GM19240 (cell line): ENCODE measurements around the gene CSH1.
A peak's percentile ranks its signal among the peaks of the same experiment; 100 is the strongest.
"Not testable (repeated sequence)": the region's sequence is repeated elsewhere in the genome, so short reads cannot be mapped to it uniquely, and the experiment has no call there.

Experiments used
- DNase-seq: peaks from one replicate; pipeline ENCODE4 v3.0.0; 2011; ENCODE audit warnings: low spot score; ENCODE audit not compliant: insufficient read length

The CSH1 gene

DNA sequence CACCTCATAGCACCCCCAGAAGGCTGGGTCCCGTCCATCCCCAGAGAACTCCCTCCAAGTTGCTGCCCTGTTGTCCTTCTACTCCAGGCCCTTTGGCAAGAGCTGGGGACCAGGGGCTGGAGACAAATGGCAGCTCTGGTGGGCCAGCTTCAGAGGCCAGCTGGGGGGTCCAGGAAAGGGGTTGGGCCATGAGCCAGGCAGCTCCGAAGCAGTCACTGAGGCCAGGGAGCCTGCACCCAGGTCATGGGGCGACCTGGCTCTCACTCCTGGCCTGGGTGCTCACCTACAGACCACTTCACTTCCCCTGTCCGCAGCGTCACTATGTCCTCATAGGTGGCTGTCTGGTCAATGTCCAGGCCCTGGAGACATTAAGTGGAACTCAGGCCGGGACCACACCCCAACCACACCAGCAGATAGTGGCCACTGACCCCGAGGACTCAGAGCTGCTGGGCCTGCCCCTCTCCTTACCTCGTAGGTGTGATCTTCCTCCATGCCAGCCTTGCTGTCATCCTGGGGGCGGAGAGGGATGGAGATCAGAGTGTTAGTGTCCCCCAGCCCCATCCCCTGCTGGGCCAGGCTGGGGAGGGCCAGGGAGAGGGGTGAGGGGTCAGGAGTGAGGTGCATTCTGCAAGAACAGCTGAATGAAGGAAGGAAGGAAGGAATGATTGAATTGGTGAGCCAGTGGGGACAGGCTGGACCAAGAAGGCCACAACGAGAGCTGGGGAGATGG, 32.8 kb upstream of the CSH1 start:
- DNase-seq: no peak

DNA sequence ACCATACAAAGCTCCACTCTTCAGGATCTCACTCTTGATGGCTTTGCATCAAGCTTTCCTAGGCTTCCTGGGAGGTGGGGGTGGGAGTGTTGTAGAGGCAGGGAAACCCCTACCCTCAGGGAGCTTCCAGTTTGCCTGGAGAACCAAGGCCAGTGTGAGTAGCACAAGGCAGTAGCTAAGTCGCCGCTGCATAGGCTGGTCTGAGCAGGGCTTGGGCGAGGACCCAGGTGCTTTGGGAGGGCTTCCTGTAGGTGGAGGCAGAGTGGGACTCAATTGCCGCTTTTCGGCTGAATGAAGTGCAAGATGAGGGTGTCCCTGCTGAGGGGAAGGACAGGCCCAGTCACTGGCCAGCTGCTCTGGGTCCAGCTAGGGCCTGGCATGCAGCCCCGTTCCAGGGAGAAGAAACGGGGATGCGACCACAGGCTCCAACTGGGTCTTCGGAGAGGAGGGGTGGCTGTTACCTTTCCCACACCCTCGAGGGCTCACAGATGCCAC, 31.8 kb upstream of the CSH1 start:
- DNase-seq: no peak

DNA sequence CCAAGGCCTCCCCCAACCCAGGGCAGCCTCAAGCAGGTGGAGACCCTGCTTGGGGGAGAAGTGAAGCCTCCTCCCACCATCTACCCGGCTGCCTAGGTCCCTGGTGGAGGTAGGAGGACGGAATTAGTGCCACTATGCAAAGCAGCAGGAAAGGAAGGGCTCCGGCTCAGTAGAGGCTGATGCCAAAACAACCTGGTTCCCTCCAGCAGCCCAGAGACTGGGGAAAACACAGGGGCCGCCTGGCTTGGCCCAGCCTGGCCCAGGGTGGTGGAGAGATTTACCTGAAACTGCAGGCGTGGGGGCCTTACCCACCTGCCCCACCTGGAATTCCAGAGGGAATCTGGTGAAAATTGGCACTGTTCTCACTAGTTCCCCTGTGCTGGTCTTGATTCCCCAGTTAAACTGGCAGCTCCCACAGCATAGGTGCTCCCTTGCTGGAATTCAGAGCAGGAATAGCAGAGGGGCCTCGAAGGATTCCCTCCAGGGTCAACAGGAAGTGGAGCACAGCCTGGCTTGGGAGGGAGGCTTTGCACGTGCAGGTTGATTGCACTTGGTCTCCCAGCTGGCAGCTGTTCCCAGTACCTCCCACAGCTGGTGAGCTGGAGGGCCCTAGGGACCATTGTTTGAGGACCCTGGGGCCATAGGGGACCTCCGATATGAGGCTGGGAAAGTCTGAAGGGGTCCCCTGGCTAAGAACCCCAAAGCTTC, 31.2 kb upstream of the CSH1 start:
- no peak for DNase-seq

DNA sequence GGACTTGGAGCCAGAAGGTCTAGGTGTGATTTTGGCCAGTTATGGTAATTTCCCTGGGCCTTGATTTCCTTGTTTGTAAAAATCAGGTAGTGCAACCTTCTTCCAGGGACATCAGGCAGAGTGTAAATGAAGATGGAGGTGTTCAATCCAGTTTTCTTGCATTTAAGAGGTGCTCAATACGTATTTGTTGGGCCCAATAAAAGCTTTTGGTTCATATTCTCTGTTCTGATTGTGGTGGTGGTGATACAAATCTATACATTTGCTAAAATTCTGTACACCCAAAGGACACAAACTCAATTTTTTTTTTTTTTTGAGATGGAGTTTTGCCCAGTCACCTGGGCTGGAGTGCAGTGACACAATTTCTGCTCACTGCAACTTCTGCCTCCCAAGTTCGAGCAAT, 29.8 kb upstream of the CSH1 start:
- DNase-seq: no peak

DNA sequence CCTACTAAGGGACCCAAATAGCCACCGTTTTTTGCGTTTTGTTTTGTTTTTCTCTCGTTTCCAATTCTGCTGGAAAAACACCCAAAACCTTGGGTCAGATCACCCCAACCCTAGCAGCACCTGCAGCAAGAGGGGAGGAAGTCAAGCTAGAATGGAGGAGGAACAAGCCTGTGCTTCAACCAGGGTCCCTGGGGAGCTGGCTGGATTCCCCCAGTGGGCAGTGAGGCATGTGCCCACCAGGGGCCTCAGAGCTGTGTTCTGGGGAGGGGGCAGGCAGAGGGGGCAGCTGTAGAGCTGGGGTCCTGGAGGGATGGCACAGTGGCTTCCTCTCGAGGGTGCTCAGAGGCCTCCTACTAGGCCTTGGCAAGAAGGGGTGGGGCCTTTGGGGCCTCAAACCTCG, 29.2 kb upstream of the CSH1 start:
- DNase-seq: no peak

DNA sequence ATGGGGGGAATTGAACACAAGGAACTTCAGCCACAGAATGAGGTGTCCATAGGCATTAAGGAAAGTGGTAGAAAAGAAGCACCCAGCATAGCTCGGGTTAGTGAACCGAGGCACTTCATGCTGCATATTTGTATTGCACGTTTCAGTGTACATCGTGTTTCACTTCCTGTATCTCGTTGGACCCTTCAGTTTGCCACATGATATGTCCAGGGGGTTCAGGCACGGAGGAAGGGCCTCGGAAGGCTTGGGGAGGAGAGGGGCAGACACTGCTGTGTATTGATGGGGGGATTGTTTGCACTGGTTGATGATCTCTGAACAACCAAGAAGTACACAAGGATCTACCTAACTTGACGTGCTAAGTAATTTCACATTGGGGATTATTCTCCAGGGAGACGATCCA, 26.0 kb upstream of the CSH1 start:
- not testable (repeated sequence) for DNase-seq

DNA sequence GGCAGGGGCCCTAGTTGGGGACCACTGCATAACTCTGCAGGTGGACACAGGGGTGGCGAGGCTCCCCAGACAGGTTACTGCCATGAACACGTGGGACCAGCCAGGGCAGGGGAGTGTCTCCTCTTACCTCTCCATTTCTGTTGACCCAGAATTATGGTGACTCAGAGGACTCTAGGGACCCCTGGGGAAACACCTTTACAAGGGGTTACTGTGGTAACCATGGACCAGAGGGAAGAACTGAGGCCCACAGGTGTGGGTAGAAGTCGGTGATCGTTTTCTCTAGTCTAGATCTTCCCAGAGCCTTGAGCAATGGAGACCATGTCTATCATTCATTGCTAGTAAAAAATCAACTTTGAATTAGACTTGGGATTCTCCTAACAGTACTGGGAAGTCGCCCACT, 24.4 kb upstream of the CSH1 start:
- not testable (repeated sequence) for DNase-seq

DNA sequence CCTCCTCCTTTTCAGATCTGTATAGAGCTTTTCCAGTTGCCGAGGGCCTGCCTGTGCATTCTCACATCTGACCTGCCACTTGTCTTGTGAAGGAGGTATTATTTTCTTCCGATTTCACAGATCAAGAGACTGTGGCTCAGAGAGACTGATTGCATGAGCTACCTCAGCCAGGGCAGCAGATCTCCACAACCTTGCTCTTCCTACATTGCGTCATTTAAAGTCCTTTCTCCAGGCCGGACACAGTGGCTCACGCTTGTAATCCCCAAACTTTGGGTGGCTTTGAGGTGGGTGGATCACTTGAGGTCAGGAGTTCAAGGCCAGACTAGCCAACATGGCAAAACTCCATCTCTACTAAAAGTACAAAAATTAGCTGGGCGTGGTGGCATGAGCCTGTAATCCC, 23.7 kb upstream of the CSH1 start:
- DNase-seq: not testable (repeated sequence)

DNA sequence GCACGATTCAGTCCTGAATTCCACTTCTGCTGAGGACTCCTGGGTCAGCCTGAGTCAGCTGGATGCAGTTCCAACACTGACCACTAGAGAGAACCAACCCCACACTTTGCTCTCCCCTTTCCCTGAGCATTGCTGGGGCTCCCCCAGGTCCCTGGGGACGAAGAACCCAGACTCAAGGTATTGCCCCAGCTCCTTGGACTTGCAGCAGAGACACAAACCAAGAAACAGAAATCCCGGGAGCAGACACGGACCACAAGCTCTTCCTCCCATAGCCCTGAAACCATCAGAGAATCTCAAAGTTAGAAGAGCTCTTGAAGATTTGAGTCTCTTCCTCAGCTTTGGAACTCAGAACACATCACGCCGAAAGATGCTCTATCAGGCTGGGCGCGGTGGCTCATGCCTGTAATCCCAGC, 22.9 kb upstream of the CSH1 start:
- DNase-seq: peak; percentile 80

DNA sequence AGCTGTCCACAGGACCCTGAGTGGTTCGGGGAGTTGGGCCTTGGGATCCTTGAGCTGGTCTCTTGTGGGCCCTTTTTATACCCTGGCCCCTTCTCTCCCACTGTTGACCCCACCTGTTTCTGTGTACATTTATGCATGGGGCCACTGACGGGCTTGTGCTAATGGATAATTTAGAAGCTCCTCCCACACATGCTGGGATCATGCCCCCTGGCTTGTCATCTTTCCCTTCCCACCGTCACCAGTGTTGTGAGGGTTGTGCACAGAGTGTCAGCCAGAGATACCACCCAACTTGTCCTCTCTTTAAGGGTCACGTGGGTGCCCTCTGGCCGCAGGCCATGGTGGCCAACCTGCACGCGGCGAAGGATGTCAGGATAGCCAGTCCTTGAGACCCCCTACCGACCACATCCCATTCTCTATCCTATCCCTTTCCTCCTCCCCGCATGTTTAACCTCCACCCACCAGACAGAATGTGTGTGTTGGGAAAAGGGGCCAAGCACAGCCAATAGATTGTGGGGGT, 22.5 kb upstream of the CSH1 start, which contains the start of gene GH1:
Gene GH1, minus strand, starts transcription at position 51 of the 517 bp plus-strand sequence. CDS start 63 bp downstream, outside the sequence.
- DNase-seq: not testable (repeated sequence)

DNA sequence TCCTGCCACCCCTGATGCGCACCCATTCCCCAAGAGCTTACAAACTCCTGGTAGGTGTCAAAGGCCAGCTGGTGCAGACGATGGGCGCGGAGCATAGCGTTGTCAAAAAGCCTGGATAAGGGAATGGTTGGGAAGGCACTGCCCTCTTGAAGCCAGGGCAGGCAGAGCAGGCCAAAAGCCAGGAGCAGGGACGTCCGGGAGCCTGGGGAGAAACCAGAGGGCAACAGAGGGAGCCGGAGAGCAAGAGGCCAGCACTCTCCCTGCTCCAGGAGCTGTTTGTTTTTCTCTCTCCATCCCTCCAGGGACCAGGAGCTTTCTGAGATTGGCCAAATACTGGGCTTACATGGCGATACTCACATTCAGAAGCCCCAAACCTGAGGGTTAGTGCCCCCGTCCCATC, 21.9 kb upstream of the CSH1 start:
- no peak for DNase-seq

DNA sequence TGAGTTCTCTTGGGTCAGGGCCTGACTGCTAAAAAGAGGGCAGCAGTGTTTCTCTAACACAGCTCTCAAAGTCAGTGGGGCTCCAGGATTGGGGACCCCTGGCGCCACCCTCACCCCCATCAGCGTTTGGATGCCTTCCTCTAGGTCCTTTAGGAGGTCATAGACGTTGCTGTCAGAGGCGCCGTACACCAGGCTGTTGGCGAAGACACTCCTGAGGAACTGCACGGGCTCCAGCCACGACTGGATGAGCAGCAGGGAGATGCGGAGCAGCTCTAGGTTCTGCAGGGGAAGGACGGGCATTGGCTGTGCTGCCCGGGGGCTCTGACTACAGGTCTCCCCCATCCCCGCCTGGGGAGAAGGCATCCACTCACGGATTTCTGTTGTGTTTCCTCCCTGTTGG, 21.3 kb upstream of the CSH1 start:
- no peak for DNase-seq

DNA sequence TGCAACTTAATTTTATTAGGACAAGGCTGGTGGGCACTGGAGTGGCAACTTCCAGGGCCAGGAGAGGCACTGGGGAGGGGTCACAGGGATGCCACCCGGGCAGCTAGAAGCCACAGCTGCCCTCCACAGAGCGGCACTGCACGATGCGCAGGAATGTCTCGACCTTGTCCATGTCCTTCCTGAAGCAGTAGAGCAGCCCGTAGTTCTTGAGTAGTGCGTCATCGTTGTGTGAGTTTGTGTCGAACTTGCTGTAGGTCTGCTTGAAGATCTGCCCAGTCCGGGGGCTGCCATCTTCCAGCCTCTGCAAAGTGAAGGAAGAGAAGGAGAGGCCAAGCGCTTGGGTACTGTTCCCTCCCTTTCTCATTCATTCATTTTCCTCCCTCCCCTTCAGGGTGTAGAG, 20.8 kb upstream of the CSH1 start:
- not testable (repeated sequence) for DNase-seq

DNA sequence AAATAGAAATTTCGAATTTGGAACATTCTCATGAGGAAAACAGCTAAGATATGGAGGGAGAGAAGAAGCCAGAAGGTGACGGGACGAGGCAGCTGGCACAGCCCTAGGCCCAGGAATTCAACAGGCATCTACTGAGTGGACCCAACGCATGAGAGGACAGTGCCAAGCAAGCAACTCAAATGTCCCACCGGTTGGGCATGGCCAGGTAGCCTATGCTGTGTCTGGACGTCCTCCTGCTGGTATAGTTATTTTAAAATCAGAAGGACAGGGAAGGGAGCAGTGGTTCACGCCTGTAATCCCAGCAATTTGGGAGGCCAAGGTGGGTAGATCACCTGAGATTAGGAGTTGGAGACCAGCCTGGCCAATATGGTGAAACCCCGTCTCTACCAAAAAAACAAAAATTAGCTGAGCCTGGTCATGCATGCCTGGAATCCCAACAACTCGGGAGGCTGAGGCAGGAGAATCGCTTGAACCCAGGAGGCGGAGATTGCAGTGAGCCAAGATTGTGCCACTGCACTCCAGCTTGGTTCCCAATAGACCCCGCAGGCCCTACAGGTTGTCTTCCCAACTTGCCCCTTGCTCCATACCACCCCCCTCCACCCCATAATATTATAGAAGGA, 20.3 kb upstream of the CSH1 start:
- no peak for DNase-seq

DNA sequence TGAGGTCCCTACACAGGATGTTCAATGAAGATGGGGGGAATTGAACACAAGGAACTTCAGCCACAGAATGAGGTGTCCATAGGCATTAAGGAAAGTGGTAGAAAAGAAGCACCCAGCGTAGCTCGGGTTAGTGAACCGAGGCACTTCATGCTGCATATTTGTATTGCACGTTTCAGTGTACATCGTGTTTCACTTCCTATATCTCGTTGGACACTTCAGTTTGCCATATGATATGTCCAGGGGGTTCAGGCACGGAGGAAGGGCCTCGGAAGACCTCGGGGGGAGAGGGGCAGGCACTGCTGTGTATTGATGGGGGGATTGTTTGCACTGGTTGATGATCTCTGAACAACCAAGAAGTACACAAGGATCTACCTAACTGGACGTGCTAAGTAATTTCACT, 19.4 kb upstream of the CSH1 start:
- not testable (repeated sequence) for DNase-seq

DNA sequence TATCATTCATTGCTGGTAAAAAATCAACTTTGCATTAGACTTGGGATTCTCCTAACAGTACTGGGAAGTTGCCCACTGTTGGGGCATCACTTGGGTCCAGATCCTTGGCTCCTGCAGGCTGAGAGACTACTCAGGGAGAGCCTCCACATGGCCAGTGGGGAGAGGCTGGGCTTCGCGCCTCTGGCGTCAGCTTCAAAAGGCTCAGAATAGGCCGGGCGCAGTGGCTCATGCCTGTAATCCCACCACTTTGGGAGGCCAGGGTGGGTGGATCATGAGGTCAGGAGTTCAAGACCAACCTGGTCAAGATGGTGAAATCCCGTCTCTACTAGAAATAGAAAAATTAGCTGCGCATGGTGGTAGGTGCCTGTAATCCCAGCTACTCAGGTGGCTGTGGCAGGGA, 18.1 kb upstream of the CSH1 start:
- no peak for DNase-seq

DNA sequence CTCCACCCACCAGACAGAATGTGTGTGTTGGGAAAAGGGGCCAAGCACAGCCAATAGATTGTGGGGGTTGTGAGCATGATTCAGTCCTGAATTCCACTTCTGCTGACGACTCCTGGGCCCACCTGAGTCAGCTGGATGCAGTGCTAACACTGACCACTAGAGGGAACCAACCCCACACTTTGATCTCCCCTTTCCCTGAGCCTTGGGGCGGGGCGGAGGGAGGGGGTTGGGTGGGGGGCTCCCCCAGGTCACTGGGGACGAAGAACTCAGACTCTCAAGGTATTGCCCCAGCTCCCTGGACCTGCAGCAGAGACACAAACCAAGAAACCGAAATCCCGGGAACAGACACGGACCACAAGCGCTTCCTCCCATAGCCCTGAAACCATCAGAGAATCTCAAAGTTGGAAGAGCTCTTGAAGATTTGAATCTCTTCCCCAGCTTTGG, 15.3 kb upstream of the CSH1 start:
- DNase-seq: no peak

DNA sequence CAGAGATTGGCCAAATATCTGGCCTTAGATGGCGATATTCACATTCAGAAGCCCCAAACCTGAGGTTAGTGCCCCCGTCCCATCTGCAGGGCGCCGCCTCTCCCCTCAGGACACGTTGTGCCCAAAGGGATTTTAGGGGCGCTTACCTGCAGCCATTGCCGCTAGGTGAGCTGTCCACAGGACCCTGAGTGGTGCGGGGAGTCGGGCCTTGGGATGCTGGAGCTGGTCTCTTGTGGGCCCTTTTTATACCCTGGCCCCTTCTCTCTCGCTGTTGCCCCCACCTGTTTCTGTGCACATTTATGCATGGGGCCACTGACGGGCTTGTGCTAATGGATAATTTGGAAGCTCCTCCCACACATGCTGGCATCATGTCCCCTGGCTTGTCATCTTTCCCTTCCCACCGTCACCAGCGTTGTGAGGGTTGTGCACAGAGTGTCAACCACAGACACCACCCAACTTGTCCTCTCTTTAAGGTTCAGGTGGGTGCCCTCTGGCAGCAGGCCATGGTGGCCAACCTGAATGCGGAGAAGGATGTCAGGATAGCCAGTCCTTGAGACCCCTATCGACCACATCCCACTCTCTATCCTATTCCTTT, 14.8 kb upstream of the CSH1 start, which contains the start of gene CSHL1:
Gene CSHL1, minus strand, starts transcription at position 218 of the 595 bp plus-strand sequence. Its CDS starts 62 bp downstream, at position 156.
- no peak for DNase-seq

DNA sequence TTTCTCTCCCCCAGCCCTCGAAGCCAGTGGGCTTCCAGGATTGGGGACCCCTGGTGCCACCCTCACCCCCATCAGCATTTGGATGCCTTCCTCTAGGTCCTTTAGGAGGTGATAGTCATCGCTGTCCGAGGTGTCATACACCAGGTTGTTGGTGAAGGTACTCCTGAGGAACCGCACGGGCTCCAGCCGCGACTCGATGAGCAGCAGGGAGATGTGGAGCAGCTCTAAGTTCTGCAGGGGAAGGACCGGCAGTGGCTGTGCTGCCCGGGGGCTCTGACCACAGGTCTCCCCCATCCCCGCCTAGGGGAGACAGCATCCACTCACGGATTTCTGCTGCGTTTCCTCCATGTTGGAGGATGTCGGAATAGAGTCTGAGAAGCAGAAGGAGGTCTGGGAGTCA, 13.7 kb upstream of the CSH1 start:
- no peak for DNase-seq

DNA sequence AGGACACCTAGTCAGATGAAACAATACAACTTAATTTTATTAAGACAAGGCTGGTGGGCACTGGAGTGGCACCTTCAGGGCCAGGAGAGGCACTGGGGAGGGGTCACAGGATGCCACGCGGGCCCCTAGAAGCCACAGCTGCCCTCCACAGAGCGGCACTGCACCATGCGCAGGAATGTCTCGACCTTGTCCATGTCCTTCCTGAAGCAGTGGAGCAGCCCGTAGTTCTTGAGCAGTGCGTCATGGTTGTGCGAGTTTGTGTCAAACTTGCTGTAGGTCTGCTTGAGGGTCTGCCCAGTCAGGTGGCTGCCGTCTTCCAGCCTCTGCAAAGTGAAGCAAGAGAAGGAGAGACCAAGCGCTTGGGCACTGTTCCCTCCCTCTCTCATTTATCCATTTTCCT, 13.2 kb upstream of the CSH1 start:
- DNase-seq: not testable (repeated sequence)

DNA sequence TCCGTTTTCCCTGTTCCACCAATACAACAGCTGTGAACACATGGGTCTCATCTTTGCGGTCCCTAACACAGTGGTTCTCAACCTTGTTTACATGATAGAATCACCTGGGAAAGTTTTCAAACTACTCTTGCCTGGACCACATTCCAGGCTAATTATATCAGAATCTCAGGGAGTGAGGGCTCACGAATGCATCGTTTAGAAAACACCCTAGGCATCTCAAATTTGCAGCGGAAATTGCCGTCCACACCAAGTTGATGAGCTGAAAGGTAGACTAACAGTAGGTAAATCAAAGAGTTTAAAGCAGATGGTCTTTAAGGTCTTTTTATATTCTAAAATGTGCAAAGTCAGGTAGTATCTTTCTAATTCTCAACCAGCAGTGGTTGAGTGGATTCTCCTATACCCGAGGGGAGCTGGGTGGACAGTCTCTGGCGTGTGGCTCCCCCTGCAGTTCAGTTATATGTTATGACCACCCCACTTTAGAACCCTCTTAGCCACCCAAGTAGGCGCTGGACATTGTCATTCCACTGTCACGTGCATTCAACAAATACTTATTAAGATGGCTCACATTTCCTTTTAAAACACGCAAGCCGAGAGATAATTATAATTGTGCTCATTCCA, 10.9 kb upstream of the CSH1 start:
- not testable (repeated sequence) for DNase-seq
